Measurements from ENCODE around the gene PIK3IP1. TPM values are rescaled to one million over a fixed set of nuclear protein-coding genes. Genes with fewer than 3 reads are reported as not detected.

The PIK3IP1 gene
- total and polyA plus RNA-seq, 2 of the 8 experiments (the other 6 are each of a cell fraction or from before 2014, with no cell fraction given): 1.00 to 1.3 TPM

GRCh38 chr22:31340360-31340759, 48.1 kb upstream of the PIK3IP1 start (continued):
- TF ChIP-seq, protein P1, sequence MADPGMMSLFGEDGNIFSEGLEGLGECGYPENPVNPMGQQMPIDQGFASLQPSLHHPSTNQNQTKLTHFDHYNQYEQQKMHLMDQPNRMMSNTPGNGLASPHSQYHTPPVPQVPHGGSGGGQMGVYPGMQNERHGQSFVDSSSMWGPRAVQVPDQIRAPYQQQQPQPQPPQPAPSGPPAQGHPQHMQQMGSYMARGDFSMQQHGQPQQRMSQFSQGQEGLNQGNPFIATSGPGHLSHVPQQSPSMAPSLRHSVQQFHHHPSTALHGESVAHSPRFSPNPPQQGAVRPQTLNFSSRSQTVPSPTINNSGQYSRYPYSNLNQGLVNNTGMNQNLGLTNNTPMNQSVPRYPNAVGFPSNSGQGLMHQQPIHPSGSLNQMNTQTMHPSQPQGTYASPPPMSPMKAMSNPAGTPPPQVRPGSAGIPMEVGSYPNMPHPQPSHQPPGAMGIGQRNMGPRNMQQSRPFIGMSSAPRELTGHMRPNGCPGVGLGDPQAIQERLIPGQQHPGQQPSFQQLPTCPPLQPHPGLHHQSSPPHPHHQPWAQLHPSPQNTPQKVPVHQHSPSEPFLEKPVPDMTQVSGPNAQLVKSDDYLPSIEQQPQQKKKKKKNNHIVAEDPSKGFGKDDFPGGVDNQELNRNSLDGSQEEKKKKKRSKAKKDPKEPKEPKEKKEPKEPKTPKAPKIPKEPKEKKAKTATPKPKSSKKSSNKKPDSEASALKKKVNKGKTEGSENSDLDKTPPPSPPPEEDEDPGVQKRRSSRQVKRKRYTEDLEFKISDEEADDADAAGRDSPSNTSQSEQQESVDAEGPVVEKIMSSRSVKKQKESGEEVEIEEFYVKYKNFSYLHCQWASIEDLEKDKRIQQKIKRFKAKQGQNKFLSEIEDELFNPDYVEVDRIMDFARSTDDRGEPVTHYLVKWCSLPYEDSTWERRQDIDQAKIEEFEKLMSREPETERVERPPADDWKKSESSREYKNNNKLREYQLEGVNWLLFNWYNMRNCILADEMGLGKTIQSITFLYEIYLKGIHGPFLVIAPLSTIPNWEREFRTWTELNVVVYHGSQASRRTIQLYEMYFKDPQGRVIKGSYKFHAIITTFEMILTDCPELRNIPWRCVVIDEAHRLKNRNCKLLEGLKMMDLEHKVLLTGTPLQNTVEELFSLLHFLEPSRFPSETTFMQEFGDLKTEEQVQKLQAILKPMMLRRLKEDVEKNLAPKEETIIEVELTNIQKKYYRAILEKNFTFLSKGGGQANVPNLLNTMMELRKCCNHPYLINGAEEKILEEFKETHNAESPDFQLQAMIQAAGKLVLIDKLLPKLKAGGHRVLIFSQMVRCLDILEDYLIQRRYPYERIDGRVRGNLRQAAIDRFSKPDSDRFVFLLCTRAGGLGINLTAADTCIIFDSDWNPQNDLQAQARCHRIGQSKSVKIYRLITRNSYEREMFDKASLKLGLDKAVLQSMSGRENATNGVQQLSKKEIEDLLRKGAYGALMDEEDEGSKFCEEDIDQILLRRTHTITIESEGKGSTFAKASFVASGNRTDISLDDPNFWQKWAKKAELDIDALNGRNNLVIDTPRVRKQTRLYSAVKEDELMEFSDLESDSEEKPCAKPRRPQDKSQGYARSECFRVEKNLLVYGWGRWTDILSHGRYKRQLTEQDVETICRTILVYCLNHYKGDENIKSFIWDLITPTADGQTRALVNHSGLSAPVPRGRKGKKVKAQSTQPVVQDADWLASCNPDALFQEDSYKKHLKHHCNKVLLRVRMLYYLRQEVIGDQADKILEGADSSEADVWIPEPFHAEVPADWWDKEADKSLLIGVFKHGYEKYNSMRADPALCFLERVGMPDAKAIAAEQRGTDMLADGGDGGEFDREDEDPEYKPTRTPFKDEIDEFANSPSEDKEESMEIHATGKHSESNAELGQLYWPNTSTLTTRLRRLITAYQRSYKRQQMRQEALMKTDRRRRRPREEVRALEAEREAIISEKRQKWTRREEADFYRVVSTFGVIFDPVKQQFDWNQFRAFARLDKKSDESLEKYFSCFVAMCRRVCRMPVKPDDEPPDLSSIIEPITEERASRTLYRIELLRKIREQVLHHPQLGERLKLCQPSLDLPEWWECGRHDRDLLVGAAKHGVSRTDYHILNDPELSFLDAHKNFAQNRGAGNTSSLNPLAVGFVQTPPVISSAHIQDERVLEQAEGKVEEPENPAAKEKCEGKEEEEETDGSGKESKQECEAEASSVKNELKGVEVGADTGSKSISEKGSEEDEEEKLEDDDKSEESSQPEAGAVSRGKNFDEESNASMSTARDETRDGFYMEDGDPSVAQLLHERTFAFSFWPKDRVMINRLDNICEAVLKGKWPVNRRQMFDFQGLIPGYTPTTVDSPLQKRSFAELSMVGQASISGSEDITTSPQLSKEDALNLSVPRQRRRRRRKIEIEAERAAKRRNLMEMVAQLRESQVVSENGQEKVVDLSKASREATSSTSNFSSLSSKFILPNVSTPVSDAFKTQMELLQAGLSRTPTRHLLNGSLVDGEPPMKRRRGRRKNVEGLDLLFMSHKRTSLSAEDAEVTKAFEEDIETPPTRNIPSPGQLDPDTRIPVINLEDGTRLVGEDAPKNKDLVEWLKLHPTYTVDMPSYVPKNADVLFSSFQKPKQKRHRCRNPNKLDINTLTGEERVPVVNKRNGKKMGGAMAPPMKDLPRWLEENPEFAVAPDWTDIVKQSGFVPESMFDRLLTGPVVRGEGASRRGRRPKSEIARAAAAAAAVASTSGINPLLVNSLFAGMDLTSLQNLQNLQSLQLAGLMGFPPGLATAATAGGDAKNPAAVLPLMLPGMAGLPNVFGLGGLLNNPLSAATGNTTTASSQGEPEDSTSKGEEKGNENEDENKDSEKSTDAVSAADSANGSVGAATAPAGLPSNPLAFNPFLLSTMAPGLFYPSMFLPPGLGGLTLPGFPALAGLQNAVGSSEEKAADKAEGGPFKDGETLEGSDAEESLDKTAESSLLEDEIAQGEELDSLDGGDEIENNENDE (IDR thresholded peaks at IDR 0.05; ENCODE audit: insufficient replicate concordance, low read length): no peak
- TF ChIP-seq ZNF274 (IDR thresholded peaks at IDR 0.05; ENCODE audit: borderline replicate concordance, extremely low read depth, low read length) (no peak), SIN3A (conservative IDR thresholded peaks at IDR 0.05 in 1 of 2, IDR thresholded peaks at IDR 0.05 in 1 of 2; ENCODE audit: low read depth in 1 of 2, low read length in 2 of 2) (no peak), EZH2 (IDR thresholded peaks at IDR 0.05; ENCODE audit: low read depth, low read length, severe bottlenecking) (no peak), CHD1 (IDR thresholded peaks at IDR 0.05; ENCODE audit: low read depth, low read length) (no peak), TEAD4 (IDR thresholded peaks at IDR 0.05; ENCODE audit: low read depth, low read length) (no peak), CEBPB (IDR thresholded peaks at IDR 0.05; ENCODE audit: low read depth, low read length) (no peak)
